ENCODE measurements around the gene CHCHD3.

DNA sequence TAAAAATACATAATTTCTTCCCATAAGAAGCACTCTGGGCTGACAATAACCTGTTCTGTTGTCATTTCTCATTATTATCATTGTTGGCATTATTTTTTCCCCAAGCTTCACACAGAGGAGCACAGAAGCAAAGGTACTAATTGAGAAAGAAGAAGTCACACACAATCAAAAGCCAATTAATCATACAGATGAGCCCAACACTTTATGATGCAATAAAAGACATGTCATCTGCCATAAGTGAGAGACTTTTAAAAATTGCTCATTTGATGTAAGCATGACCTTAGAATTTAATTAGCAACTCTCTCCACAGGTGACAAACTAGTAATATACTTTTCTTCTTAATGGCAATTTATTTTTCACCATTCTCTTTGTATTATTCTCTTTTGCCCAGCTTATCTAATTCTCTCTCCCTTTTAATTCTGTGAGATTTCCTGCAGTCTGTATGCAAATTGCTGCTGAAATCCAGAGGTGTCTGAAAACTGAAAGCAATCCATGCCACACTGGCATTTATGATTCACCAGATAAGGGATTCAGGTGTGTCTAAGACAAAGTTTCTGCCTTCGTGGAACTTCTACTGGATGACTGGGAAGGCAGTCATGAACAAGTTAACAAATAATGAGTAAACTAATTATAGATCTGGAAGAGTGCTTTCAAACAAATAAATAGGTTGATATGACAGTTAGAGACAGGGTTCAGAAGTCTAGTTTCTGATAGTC is 203.5 kb downstream of the CHCHD3 start:
- TF ChIP-seq, protein P1, sequence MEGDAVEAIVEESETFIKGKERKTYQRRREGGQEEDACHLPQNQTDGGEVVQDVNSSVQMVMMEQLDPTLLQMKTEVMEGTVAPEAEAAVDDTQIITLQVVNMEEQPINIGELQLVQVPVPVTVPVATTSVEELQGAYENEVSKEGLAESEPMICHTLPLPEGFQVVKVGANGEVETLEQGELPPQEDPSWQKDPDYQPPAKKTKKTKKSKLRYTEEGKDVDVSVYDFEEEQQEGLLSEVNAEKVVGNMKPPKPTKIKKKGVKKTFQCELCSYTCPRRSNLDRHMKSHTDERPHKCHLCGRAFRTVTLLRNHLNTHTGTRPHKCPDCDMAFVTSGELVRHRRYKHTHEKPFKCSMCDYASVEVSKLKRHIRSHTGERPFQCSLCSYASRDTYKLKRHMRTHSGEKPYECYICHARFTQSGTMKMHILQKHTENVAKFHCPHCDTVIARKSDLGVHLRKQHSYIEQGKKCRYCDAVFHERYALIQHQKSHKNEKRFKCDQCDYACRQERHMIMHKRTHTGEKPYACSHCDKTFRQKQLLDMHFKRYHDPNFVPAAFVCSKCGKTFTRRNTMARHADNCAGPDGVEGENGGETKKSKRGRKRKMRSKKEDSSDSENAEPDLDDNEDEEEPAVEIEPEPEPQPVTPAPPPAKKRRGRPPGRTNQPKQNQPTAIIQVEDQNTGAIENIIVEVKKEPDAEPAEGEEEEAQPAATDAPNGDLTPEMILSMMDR (IDR thresholded peaks at IDR 0.05): no peak
- no peak for TF ChIP-seq POLR2A (IDR thresholded peaks at IDR 0.05)

All from thyroid gland (tissue), 4 donors.